ENCODE measurements around the gene GP5.

Gene GP5, protein sequence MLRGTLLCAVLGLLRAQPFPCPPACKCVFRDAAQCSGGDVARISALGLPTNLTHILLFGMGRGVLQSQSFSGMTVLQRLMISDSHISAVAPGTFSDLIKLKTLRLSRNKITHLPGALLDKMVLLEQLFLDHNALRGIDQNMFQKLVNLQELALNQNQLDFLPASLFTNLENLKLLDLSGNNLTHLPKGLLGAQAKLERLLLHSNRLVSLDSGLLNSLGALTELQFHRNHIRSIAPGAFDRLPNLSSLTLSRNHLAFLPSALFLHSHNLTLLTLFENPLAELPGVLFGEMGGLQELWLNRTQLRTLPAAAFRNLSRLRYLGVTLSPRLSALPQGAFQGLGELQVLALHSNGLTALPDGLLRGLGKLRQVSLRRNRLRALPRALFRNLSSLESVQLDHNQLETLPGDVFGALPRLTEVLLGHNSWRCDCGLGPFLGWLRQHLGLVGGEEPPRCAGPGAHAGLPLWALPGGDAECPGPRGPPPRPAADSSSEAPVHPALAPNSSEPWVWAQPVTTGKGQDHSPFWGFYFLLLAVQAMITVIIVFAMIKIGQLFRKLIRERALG

DNA sequence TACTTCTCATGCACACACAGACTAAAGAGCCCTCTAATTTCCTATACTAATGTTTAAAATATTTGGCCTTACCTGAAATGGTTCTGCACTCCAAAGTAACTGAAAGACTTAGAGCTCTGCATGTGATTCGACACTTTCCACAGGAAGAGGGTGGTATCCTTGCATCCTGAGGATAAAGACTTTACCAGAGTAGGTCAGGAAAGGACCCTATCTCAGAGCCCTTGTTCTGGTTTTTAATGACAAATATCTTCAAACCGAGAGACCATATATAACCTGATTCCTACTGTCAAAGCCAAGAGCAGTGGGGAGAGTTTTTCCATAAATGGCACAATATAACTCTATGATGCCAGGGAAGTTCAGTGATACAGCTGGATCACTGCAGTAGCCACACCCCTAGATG is at the start of gene GP5:
TSS of gene GP5 (minus strand) at position 101 of the 400 bp plus-strand sequence. CDS start 984 bp downstream, outside the sequence.
- Histone ChIP-seq H3K9me3 (ENCODE audit: control insufficient read depth in 1 of 2, low read length in 2 of 2) (no peaks in the 10 kb centered on the region), H3K36me3 (ENCODE audit: control insufficient read depth in 1 of 2, insufficient read depth in 2 of 2, low read length in 2 of 2) (no peaks in the 10 kb centered on the region), H3K27ac (ENCODE audit: low read length) (no peak within 1 kb of the TSS), H3K4me3 (ENCODE audit: low read depth in 1 of 2, low read length in 2 of 2) (peak within 1 kb of the TSS; percentile 30 to 59), H3K27me3 (ENCODE audit: low read depth, low read length) (peaks cover 9% of the 10 kb centered on the region), H3K4me1 (ENCODE audit: control insufficient read depth in 1 of 2, insufficient read depth in 2 of 2, low read length in 2 of 2) (peaks cover 0 to 15% of the 10 kb centered on the region in 2 donors)

DNA sequence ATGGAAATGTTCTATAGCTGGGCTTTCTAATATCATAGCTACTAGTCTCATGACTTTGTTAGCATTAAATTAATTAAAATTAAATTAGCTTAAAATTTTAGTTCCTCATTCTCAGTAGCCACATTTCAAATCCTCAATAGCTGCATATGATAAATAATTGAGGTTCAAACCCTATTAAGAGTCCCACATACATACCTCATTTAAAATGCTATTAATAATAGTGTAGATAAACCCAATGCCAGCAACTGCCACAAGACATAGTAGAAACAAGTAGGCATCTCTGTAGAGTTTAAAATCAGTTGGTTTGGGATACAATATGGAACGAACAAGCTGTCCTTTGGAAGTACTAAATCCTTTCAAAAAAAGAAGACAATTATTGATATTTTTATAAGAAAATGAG is 48.6 kb upstream of the GP5 start:
- H3K36me3 ChIP-seq (ENCODE audit: control insufficient read depth in 1 of 2, insufficient read depth in 2 of 2, low read length in 2 of 2): peaks cover 54 to 61% of the 10 kb centered on the region in 2 donors
- H3K4me1 ChIP-seq (ENCODE audit: control insufficient read depth in 1 of 2, insufficient read depth in 2 of 2, low read length in 2 of 2): no peaks in the 10 kb centered on the region
- H3K4me3 ChIP-seq (ENCODE audit: low read depth in 1 of 2, low read length in 2 of 2): no peak overlapping the region
- H3K27ac ChIP-seq (ENCODE audit: low read length): no peak overlapping the region
- no peaks in the 10 kb centered on the region for H3K27me3 ChIP-seq (ENCODE audit: low read depth, low read length)
- no peaks in the 10 kb centered on the region for H3K9me3 ChIP-seq (ENCODE audit: control insufficient read depth in 1 of 2, low read length in 2 of 2)

DNA sequence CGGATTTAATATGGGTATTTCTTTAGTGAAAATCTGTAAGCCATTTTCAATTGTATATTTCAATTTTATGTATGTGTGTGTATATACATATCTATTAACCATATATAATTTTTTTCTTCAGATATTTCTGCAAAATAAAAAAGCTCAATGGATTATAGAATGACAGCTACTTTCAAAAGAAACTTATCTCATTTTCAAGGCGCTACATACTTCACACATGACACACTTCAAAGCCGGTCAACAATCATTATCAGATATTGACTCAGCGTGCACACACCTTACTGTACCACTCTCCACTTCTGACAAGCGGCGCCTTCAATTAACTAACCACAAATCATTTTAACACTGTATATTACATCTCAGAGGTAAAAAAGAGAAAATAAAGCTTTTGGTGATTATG is 48.1 kb upstream of the GP5 start:
- Histone ChIP-seq H3K9me3 (ENCODE audit: control insufficient read depth in 1 of 2, low read length in 2 of 2) (no peaks in the 10 kb centered on the region), H3K4me1 (ENCODE audit: control insufficient read depth in 1 of 2, insufficient read depth in 2 of 2, low read length in 2 of 2) (no peaks in the 10 kb centered on the region), H3K27me3 (ENCODE audit: low read depth, low read length) (no peaks in the 10 kb centered on the region), H3K27ac (ENCODE audit: low read length) (no peak overlapping the region), H3K36me3 (ENCODE audit: control insufficient read depth in 1 of 2, insufficient read depth in 2 of 2, low read length in 2 of 2) (peaks cover 54 to 61% of the 10 kb centered on the region in 2 donors), H3K4me3 (ENCODE audit: low read depth in 1 of 2, low read length in 2 of 2) (no peak overlapping the region)

DNA sequence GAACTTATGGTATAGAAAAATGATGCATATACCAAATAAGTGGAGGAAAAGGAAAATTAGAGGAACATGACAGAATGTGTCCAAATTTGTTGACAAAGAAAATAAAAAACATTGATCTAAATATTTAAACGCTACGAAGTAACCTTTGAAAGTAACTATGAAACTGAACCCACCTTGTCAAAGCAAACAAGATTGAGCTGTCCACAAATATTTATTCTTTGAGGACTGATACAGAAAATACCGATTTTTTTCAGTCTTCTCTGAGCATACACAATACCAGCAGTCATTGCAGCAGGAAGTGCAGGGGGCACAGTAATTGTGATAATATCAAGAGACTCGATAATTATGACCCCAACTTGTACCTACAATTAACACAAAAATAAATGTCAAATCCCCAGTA is 47.7 kb upstream of the GP5 start:
- no peak overlapping the region for H3K27ac ChIP-seq (ENCODE audit: low read length)
- no peak overlapping the region for H3K4me3 ChIP-seq (ENCODE audit: low read depth in 1 of 2, low read length in 2 of 2)
- H3K27me3 ChIP-seq (ENCODE audit: low read depth, low read length): no peaks in the 10 kb centered on the region
- H3K36me3 ChIP-seq (ENCODE audit: control insufficient read depth in 1 of 2, insufficient read depth in 2 of 2, low read length in 2 of 2): peaks cover 54 to 61% of the 10 kb centered on the region in 2 donors
- no peaks in the 10 kb centered on the region for H3K9me3 ChIP-seq (ENCODE audit: control insufficient read depth in 1 of 2, low read length in 2 of 2)
- no peaks in the 10 kb centered on the region for H3K4me1 ChIP-seq (ENCODE audit: control insufficient read depth in 1 of 2, insufficient read depth in 2 of 2, low read length in 2 of 2)

DNA sequence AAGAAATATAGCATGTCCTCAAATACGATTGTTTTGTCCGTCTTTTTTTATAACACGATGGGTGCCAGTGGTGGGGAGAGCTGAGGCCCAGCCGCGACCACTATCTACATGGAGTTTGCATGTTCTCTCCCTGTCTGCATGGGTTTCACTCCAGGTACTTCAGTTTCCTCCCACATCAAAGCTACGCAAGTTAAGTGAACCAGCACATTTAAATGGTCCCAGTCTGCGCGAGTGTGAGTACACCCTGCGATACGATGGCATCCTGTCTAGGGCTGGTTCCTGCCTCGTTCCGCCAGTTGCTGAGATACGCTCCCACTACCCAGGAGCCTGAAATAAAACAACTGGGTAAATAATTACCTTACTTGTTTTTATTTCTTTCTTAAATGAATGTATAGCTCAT is 47.1 kb upstream of the GP5 start:
- H3K4me3 ChIP-seq (ENCODE audit: low read depth in 1 of 2, low read length in 2 of 2): no peak overlapping the region
- H3K27me3 ChIP-seq (ENCODE audit: low read depth, low read length): no peaks in the 10 kb centered on the region
- peaks cover 51 to 59% of the 10 kb centered on the region in 2 donors for H3K36me3 ChIP-seq (ENCODE audit: control insufficient read depth in 1 of 2, insufficient read depth in 2 of 2, low read length in 2 of 2)
- no peaks in the 10 kb centered on the region for H3K9me3 ChIP-seq (ENCODE audit: control insufficient read depth in 1 of 2, low read length in 2 of 2)
- H3K27ac ChIP-seq (ENCODE audit: low read length): no peak overlapping the region
- H3K4me1 ChIP-seq (ENCODE audit: control insufficient read depth in 1 of 2, insufficient read depth in 2 of 2, low read length in 2 of 2): no peaks in the 10 kb centered on the region

DNA sequence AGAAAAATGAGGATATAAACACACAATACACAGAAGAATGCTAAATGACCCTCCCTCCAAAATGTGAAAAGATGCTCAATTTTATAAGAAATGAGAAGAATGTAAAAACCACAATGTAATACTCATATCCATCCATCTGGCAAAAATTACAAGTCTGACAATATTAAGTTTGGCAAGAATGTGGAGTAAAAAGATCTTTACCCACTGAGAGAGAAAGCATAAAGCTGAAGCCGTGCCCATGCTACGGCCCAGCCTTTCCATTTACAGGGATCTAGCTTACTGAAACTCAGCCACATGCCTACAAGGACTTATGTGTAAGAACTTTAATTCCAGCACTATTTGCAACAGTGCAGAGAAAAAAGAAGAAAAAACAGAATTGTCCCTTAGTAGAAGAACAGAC is 44.8 kb upstream of the GP5 start:
- no peaks in the 10 kb centered on the region for H3K4me1 ChIP-seq (ENCODE audit: control insufficient read depth in 1 of 2, insufficient read depth in 2 of 2, low read length in 2 of 2)
- H3K4me3 ChIP-seq (ENCODE audit: low read depth in 1 of 2, low read length in 2 of 2): no peak overlapping the region
- H3K27ac ChIP-seq (ENCODE audit: low read length): no peak overlapping the region
- no peaks in the 10 kb centered on the region for H3K27me3 ChIP-seq (ENCODE audit: low read depth, low read length)
- no peaks in the 10 kb centered on the region for H3K9me3 ChIP-seq (ENCODE audit: control insufficient read depth in 1 of 2, low read length in 2 of 2)
- peaks cover 43 to 57% of the 10 kb centered on the region in 2 donors for H3K36me3 ChIP-seq (ENCODE audit: control insufficient read depth in 1 of 2, insufficient read depth in 2 of 2, low read length in 2 of 2)

DNA sequence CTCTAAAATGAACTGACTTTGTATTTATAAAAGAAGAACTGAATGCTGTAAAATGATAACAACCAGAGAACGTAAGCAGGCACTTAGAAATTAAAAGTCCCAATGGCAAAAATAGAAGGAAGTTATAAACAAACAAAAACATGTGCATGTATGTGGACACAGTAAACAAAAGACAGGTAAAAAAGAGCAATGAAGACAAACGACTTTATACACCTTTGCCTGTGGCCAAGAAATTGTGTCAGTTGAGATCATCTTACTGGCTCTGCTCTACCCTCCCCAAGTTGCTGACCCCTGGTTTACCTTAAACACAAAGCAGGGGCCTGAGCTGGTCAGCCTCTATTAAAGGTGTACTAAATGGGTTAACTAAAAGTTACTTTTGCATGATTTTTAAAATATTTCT is 41.7 kb upstream of the GP5 start:
- Histone ChIP-seq H3K27me3 (ENCODE audit: low read depth, low read length) (no peaks in the 10 kb centered on the region), H3K4me1 (ENCODE audit: control insufficient read depth in 1 of 2, insufficient read depth in 2 of 2, low read length in 2 of 2) (no peaks in the 10 kb centered on the region), H3K27ac (ENCODE audit: low read length) (no peak overlapping the region), H3K4me3 (ENCODE audit: low read depth in 1 of 2, low read length in 2 of 2) (no peak overlapping the region), H3K36me3 (ENCODE audit: control insufficient read depth in 1 of 2, insufficient read depth in 2 of 2, low read length in 2 of 2) (peaks cover 30 to 44% of the 10 kb centered on the region in 2 donors), H3K9me3 (ENCODE audit: control insufficient read depth in 1 of 2, low read length in 2 of 2) (no peaks in the 10 kb centered on the region)

DNA sequence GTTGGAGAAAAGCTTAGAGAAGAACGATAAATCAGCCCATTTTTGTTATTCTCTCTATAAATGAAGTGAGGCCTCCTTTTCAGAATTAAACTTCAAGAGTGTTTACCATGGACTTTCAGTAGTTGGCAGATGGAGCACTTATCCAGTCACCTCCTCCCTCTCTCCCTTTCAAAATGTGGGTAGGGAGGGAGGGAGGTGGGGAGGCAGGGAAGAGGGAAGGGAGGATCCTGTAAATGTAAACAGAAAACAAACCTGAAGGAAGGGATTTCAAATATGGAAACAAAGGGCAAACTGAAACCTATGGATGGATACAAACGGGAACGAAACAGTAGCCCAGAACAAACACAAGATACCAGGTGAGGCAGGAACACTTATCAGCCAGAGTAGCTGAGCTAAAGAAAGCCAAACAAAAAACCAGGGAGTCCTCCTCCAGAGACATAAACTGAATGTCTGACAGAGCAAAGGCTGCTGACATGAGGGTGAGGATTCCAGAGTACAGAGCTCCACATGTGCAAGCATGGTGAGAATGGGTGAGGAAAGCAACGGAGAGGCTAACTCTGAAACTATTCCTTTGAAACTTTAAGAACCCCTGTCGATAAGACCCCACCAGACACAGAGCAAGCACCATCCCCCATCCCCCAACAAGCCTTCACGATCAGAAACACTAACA is 41.0 kb upstream of the GP5 start:
- no peak overlapping the region for H3K27ac ChIP-seq (ENCODE audit: low read length)
- no peaks in the 10 kb centered on the region for H3K4me1 ChIP-seq (ENCODE audit: control insufficient read depth in 1 of 2, insufficient read depth in 2 of 2, low read length in 2 of 2)
- peaks cover 37 to 47% of the 10 kb centered on the region in 2 donors for H3K36me3 ChIP-seq (ENCODE audit: control insufficient read depth in 1 of 2, insufficient read depth in 2 of 2, low read length in 2 of 2)
- H3K9me3 ChIP-seq (ENCODE audit: control insufficient read depth in 1 of 2, low read length in 2 of 2): no peaks in the 10 kb centered on the region
- H3K27me3 ChIP-seq (ENCODE audit: low read depth, low read length): no peaks in the 10 kb centered on the region
- no peak overlapping the region for H3K4me3 ChIP-seq (ENCODE audit: low read depth in 1 of 2, low read length in 2 of 2)

DNA sequence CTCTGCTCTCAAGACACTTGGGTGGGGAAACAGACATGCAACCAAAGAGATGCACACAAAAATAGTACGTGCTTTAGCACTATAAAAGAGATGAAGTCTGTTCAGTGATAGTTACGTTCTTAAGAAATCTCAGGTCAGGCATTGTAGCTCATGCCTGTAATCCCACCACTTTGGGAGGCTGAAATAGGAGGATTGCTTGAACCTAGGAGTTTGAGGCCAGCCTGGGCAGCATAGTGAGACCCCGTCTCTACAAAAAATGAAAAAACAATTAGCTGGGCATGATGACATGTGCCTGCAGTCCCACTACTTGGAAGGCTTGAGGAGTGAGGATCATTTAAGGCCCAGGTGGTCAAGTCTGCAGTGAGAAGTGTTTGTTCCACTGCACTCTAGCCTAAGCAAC is 35.4 kb upstream of the GP5 start:
- Histone ChIP-seq H3K4me3 (ENCODE audit: low read depth in 1 of 2, low read length in 2 of 2) (no peak overlapping the region), H3K4me1 (ENCODE audit: control insufficient read depth in 1 of 2, insufficient read depth in 2 of 2, low read length in 2 of 2) (no peaks in the 10 kb centered on the region), H3K36me3 (ENCODE audit: control insufficient read depth in 1 of 2, insufficient read depth in 2 of 2, low read length in 2 of 2) (peaks cover 54 to 55% of the 10 kb centered on the region in 2 donors), H3K27ac (ENCODE audit: low read length) (no peak overlapping the region), H3K27me3 (ENCODE audit: low read depth, low read length) (no peaks in the 10 kb centered on the region), H3K9me3 (ENCODE audit: control insufficient read depth in 1 of 2, low read length in 2 of 2) (no peaks in the 10 kb centered on the region)

DNA sequence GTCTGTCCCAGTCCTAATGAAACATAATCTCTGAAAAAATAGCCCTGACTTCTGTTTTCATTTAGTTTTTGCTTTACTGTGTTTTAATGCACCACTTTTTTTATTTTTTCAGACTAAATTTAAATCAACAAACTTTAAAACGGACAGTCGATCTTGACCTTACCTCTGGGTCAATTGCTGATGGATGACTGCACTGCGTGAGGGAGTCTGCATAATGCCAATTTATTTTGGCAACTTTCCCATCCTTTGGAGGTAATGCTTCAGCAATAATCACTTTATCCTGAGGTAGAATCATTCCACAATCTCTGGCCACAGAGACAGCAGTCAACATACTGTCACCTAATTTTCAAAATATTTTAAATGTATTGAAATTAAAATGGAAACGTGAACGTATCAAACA is 32.5 kb upstream of the GP5 start:
- Histone ChIP-seq H3K27ac (ENCODE audit: low read length) (no peak overlapping the region), H3K4me3 (ENCODE audit: low read depth in 1 of 2, low read length in 2 of 2) (no peak overlapping the region), H3K4me1 (ENCODE audit: control insufficient read depth in 1 of 2, insufficient read depth in 2 of 2, low read length in 2 of 2) (no peaks in the 10 kb centered on the region), H3K27me3 (ENCODE audit: low read depth, low read length) (no peaks in the 10 kb centered on the region), H3K36me3 (ENCODE audit: control insufficient read depth in 1 of 2, insufficient read depth in 2 of 2, low read length in 2 of 2) (peaks cover 62 to 63% of the 10 kb centered on the region in 2 donors), H3K9me3 (ENCODE audit: control insufficient read depth in 1 of 2, low read length in 2 of 2) (no peaks in the 10 kb centered on the region)

DNA sequence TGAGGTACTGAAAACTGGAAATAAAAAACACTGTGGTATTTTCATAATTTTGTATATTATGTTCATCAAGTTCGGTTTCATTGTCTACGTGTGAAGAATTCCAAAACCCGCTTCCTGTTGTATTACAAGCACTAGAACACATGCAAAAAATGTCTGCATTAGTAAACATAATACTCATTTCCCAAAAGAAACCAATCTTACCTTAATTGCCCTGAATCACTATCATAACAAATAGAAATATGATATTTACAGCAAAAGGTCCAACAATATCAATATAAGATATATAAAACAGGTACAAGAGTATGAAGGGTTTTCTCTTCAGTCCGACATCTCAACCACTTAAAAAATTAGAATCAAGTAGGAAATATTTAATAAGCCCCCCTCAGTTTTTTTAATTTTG is 26.3 kb upstream of the GP5 start:
- H3K9me3 ChIP-seq (ENCODE audit: control insufficient read depth in 1 of 2, low read length in 2 of 2): no peaks in the 10 kb centered on the region
- H3K27ac ChIP-seq (ENCODE audit: low read length): no peak overlapping the region
- no peaks in the 10 kb centered on the region for H3K27me3 ChIP-seq (ENCODE audit: low read depth, low read length)
- peaks cover 42 to 44% of the 10 kb centered on the region in 2 donors for H3K36me3 ChIP-seq (ENCODE audit: control insufficient read depth in 1 of 2, insufficient read depth in 2 of 2, low read length in 2 of 2)
- no peaks in the 10 kb centered on the region for H3K4me1 ChIP-seq (ENCODE audit: control insufficient read depth in 1 of 2, insufficient read depth in 2 of 2, low read length in 2 of 2)
- H3K4me3 ChIP-seq (ENCODE audit: low read depth in 1 of 2, low read length in 2 of 2): no peak overlapping the region

Data from muscle layer of duodenum (tissue), 2 donors.